ENCODE measurements around the gene PKNOX2. TPM values are rescaled to one million over a fixed set of nuclear protein-coding genes. Genes with fewer than 3 reads are reported as not detected.

PKNOX2 gene
- total and polyA plus RNA-seq, 2 of the 8 experiments (the other 6 are each of a cell fraction or from before 2014, with no cell fraction given) = 2.0 TPM

DNA sequence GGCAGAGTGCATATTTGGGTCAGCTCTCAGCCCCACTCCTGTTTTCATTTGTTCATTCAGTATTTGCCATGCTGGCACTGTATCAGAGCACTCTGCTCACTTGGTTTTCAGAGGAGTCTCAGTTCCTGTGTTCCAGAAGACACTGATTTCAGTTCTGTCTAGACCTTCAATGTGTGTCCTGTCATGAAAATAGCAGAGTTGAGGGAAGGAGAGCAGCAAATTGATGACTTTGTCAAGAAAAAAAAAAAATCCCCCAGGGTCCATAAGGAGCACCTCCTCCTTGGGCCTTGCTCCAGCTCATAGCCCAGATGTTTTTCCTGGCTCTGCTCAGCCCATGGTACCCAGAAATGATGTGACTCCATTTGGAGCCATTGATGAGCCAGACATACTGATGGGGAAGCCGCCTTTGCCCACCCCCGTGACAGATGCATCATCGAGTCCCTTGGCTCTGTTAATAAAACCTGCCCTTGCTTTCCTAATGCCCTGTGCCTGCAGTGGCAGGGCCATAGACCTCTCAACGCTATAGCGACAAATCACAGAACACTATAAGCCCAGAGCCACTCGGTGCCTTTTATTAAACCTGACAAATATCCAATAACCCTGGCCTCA is 107.0 kb downstream of the PKNOX2 start:
- H3K4me1 ChIP-seq (replicated peaks in 1 of 4; ENCODE audit: control insufficient read depth in 3 of 4, insufficient read depth in 4 of 4, low read length in 3 of 4) = peaks cover 1 to 8% (median 7%) of the 10 kb centered on the region in 4 experiments; a peak in 6 of 7 replicates
- H4K20me1 ChIP-seq (replicated peaks in 1 of 2; ENCODE audit: control insufficient read depth in 1 of 2, insufficient read depth in 2 of 2, low read length in 2 of 2) = no peaks in the 10 kb centered on the region
- H3K36me3 ChIP-seq (ENCODE audit: control insufficient read depth in 2 of 4, insufficient read depth in 4 of 4, low read length in 3 of 4) = no peaks in the 10 kb centered on the region
- H3K14ac ChIP-seq (ENCODE audit: insufficient read length) = no peak overlapping the region
- no peak overlapping the region for H3K56ac ChIP-seq (replicated peaks; ENCODE audit: insufficient read length, low read depth, low read length)
- no peak overlapping the region for H2BK5ac ChIP-seq (ENCODE audit: low read depth, low read length)
- H3K4me3 ChIP-seq (ENCODE audit: extremely low read depth in 1 of 4, insufficient read depth in 2 of 4, low read depth in 3 of 4, low read length in 4 of 4) = no peak overlapping the region
- no peak overlapping the region for H4K91ac ChIP-seq (replicated peaks; ENCODE audit: insufficient read length, low read length)
- H3K23ac ChIP-seq (ENCODE audit: insufficient read length) = no peak overlapping the region
- no peak overlapping the region for H3K18ac ChIP-seq (ENCODE audit: extremely low read depth, low read length)
- 89% methylated on average over 6 of the region's 6 CpGs; no CpG with 5 or more reads in 1 of the 2 experiments for WGBS, 2 experiments (ENCODE audit: extremely low coverage in 1 of 2, insufficient coverage in 1 of 2, insufficient read length in 1 of 2, insufficient replicate concordance in 2 of 2, low coverage in 1 of 2, low lambda C conversion rate in 2 of 2, missing lambda C conversion rate in 1 of 2)
- H4K8ac ChIP-seq (ENCODE audit: extremely low read depth, insufficient read depth, low read length) = no peak overlapping the region
- DNase-seq (ENCODE audit: low read depth in 1 of 2, low spot score in 2 of 2) (no peak), FAIRE-seq (no peak)
- H4K5ac ChIP-seq (ENCODE audit: insufficient read length, low read depth, low read length) = no peak overlapping the region
- H3K27ac ChIP-seq (ENCODE audit: low read depth, low read length) = no peak overlapping the region
- no peak overlapping the region for H2BK120ac ChIP-seq (replicated peaks; ENCODE audit: low read depth, low read length)
- ChIA-PET POLR2A (ENCODE audit: partially characterized antibody) (interaction anchor here (1.1 kb wide), 1 partner anchor 76 kb away, joined by 5 read pairs; no protein-coding TSS in a partner anchor), CTCF (ENCODE audit: partially characterized antibody) (interaction anchor here (0.6 to 4.5 kb wide), 9 partner anchors 14 to 180 kb away, joined by 3 to 24 read pairs (median 3); no protein-coding TSS in a partner anchor)
- H2AK5ac ChIP-seq (ENCODE audit: low read depth, low read length) = no peak overlapping the region
- H3K79me1 ChIP-seq (ENCODE audit: low read depth, low read length) = no peaks in the 10 kb centered on the region
- H2BK15ac ChIP-seq (ENCODE audit: low read length) = no peak overlapping the region
- H3K4me2 ChIP-seq (ENCODE audit: insufficient read depth in 1 of 2, low read depth in 2 of 2, low read length in 2 of 2) = no peak overlapping the region
- no peak overlapping the region for H2BK12ac ChIP-seq (ENCODE audit: low read depth, low read length)
- TF ChIP-seq FOSL1 (IDR thresholded peaks at IDR 0.05; ENCODE audit: insufficient read depth, low read depth, low read length) (no peak), TAF7 (optimal IDR thresholded peaks at IDR 0.05; ENCODE audit: borderline replicate concordance, low read depth, low read length) (no peak), PHF8 (conservative IDR thresholded peaks at IDR 0.05; ENCODE audit: low read depth, low read length) (no peak), RXRA (IDR thresholded peaks at IDR 0.05; ENCODE audit: insufficient read depth, low read depth, low read length) (no peak), RFX5 (IDR thresholded peaks at IDR 0.05; ENCODE audit: borderline replicate concordance, low read depth, low read length) (no peak), SUZ12 (IDR thresholded peaks at IDR 0.05; ENCODE audit: low read length) (no peak), SRF (IDR thresholded peaks at IDR 0.05; ENCODE audit: low read depth, low read length) (no peak), CBX5 (IDR thresholded peaks at IDR 0.05; ENCODE audit: low read depth, low read length) (no peak), ZNF274 (IDR thresholded peaks at IDR 0.05; ENCODE audit: borderline replicate concordance, extremely low read depth, low read length) (no peak), BCL11A (IDR thresholded peaks at IDR 0.05; ENCODE audit: low read depth in 2 of 2, low read length in 2 of 2) (no peak), RNF2 (IDR thresholded peaks at IDR 0.05; ENCODE audit: borderline replicate concordance, low read depth, low read length, missing control alignments, poor library complexity, severe bottlenecking) (no peak), SP1 (IDR thresholded peaks at IDR 0.05; ENCODE audit: low read depth, low read length) (no peak)
- H2BK20ac ChIP-seq (ENCODE audit: low read length) = no peak overlapping the region
- H2AFZ ChIP-seq (ENCODE audit: low read length) = no peak overlapping the region
- H3K4ac ChIP-seq (replicated peaks; ENCODE audit: insufficient read length, low read depth, low read length) = no peak overlapping the region
- H3K9ac ChIP-seq (replicated peaks in 1 of 4; ENCODE audit: extremely low read depth in 1 of 4, low read depth in 3 of 4, low read length in 3 of 4) = no peak overlapping the region
- no peaks in the 10 kb centered on the region for H3K27me3 ChIP-seq (replicated peaks in 1 of 4; ENCODE audit: control insufficient read depth in 3 of 4, extremely low read depth in 1 of 4, insufficient read depth in 3 of 4, low read length in 3 of 4)
- H3K23me2 ChIP-seq (ENCODE audit: low read depth, low read length) = no peaks in the 10 kb centered on the region; the same call in 1 of the 2 replicates
- no peaks in the 10 kb centered on the region for H3K79me2 ChIP-seq (ENCODE audit: control insufficient read depth in 1 of 2, insufficient read depth in 2 of 2, low read length in 2 of 2)
- H3K9me3 ChIP-seq (ENCODE audit: insufficient read depth in 2 of 2, low read depth in 1 of 2, low read length in 1 of 2) = no peaks in the 10 kb centered on the region

All from H1 (cell line).